GM18511 (cell line): ENCODE results near the gene C1QA.
"Not testable (repeated sequence)": the region's sequence is repeated elsewhere in the genome, so short reads cannot be mapped to it uniquely, and the experiment has no call there.

Source experiments
- ATAC-seq: cut with Tn5 transposase; IDR thresholded peaks from one replicate; pipeline ENCODE4 v1.9.1; 2021; ENCODE audit warnings: mild to moderate bottlenecking, moderate library complexity; ENCODE audit not compliant: unreplicated experiment

The C1QA gene

DNA sequence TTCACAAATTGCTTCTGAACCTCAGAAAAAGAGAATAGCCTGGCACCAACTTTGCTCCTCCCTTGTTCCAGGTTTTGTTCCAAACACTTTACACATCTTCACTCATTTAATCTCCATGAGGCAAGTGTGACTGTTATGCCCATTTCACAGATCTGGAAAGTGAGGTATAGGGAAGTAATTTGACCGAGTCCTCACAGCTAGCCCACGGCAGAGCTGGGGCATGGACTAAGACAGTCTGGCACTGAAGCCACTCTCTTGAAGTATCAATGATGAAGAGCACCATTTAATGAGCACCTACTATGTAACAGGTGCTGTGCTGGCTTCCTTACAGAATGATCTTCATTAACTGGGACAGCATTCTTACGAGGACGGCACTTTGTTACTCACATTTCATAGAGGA is 35.6 kb downstream of the C1QA start:
- no peak for ATAC-seq

DNA sequence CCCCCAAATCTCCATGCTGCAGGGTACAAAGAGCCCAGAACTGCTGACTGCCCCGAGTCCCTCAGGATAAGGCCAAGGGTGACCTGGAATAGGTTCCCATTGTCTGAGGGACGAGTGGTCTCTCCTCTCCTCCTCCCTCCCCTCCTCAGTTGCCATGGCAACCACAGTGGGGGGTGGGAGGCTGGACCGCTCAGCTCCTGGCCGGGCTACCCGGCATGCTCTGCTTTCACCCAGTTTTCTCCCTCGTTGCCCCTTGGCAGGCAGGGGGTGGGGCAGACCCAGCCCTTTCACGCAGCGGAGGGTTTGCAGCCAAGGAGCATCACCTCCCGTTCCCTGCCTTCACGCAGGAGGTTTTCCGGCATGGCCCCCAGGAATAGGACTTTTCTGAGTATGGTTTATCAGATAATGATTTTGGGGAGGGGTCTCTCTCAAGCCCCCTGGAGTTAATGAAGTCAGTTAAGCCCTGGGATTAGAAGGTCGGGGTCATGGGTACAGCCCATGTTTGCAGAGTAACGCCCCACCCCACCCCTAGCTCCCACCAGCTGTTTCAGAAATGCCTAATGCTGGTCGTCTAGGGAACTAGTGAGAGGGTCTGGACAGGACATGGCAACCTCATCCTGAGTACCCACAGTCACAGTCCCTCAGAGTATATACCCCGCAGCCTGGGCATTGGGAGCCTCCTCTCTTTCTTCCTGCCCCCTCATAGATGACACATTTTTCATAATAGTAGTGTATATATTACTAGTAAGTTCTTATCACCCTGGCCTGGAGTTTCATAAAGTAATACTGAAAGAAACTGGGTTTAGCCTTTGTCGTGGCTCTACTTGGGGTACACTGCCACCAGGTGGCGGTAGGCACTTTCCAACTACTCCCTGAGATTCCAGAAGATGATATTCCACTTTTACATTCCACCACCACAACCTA is 37.3 kb downstream of the C1QA start:
- no peak for ATAC-seq

DNA sequence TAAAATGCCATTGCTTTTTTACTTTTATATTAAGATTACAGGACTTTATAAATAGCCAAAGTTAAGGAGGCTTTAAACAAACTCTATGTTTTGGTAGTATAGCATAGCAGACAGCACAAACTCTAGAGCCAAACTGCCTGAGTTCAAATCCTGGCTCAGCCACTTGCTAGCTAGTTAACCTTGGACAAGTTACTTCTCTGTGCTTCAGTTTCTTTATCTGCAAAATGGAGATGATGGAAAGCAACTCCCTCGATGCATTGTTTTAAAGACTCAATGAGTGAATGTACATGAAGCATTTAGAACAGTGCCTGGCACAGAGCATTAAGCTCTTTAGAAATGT is 38.0 kb downstream of the C1QA start:
- no peak for ATAC-seq

DNA sequence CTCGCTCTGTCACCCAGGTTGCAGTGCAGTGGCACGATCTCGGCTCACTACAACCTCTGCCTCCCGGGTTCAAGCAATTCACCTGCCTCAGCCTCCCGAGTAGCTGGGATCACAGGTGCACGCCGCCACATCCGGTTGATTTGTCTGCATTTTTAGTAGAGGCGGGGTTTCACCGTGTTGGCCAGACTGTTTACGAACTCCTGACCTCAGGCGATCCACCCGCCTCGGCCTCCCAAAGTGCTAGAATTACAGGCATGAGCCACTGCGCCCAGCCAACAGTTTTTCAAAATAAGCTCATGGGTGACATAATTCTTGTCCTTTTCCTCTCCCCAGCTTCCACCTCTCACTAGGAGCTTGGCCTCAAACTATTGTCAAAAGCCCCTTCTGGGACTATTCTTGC is 39.7 kb downstream of the C1QA start:
- not testable (repeated sequence) for ATAC-seq

DNA sequence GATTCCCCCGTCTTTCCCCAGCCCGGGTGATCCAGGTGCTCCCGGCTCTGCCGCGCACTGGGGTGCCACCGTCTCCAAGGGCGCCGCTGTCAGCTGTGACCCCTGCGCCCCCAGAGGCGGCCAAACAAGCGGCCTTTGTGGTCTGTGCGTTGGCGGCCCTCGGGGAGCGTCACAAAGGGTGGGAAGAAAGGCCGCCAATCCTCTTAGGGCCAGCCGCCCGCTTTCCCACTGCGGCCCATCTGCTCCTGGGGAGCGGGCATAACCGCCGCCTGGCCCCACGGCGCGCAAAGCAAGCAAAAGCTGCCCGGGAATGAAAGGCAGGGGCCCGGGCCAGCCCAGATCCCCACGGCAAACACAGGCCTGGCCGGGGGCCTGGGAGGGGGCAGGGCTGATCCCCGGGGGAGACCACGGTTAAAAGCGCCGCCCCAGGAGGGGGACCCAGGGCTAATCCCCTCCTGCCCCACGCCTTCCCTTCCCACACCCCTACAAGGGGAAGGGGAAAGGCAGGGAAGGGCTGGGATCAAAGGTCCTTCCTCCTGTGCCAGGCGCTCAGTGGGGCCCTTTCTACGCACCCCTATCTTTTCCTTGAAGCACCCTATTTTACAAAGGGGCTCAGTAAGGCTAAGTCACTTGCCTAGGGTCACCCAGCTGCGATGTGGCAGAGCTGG is 40.6 kb downstream of the C1QA start:
- no peak for ATAC-seq

DNA sequence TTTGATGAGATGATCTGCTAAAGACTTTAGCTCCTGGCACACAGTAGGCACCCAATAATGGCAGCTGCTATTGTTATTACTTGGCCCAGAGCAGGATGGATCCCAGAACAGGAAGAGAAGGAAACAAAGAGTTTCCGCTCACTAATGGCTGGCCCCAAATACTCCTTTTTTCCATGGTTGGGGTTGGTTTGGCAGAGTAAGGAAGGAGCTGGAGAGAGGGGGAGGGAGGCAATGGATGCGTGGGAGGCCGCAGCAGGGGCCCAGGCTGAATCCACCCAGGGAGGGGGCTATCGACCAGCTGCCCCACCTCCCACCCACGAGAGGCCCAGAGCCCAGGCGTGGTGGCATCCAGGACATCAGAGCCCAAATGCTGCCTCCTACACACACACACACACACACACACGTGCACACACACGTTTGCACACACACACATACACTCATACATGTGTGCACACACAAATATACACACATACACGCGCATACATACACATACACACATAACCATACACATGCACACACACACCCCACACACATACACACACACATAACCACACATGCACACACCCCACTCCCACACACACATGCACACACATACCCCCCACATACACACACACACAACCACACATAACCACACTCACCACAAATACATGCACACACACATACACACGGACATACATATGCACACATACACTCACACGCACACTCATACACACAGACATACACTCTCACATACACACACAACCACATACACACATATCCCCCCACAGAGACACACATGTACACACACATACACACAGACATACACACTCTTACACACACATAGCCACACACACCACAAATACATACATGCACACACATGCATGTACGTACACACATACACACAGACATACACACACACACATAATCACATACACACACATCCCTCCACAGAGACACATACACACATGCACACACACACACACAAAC is 41.8 kb downstream of the C1QA start:
- no peak for ATAC-seq

DNA sequence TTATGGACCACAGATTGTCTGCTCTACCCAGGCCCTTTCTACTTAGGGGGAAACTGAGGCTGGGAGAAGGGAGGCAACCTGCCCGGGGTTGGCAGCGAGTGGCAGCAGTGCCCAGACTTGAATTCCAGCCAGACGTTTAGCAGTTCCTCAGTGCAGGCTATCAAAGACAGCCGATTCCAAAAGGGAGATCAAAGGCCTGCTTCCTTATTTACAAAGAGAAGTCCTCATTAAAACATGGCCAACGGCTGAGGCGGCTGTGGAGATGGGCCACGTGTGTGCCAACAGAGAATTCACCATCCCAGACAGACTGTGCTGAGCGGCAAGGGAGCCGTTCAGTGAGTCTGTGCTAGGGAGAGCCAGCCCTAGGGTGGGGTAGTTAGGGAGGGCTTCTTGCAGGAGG is 44.3 kb downstream of the C1QA start:
- ATAC-seq = no peak

DNA sequence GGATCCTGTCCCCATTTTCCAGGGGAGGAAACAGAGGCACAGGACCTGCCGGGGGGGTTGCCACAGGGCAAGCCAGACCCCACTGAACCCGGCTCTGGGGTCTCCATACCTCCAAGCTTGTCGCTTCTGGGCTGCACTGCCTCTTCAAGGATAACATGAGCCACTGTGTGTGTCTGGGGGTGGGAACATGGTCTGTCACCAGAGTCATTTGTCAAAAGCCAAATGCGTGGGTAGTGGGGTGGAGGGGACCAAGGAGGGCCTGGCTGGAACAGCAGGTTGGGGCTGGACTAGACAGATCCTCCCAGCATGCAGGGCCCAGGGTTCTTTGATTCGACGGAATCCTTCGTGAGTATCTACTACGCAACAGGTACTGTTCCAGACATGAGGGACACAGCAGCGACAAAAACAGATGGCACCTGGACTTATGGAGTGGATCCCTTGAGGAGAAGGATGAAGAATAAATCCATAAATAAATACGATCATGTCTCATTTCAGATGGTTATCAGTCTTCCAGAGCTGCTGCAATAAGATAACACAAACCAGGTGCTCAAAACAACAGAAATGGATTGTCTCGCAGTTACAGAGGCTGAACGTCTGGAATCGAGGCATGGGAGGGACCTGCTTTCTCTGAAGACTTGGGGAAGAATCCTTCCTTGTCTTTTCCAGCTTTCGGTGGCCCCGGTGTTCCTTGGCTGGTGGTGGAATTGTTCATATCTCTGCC is 45.3 kb downstream of the C1QA start:
- ATAC-seq = no peak

DNA sequence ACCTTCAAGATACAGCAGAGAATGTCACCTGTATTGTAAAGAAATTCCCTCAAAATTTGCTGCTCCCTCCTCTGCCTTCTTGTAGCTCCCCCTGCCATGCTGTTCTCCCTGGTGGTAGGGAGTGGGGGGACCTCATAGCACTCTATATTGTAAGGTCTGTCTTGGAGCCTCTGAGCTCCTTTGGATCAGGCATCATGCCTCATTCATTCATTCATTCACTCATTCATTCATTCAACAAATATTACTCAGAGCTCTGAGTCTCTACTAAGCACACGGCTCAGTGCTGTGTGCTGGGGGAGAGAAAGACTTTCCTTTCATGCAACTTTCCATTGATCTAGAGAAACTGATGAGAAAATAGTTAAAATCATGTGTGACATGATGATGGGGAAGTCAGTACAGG is 47.1 kb downstream of the C1QA start:
- no peak for ATAC-seq

DNA sequence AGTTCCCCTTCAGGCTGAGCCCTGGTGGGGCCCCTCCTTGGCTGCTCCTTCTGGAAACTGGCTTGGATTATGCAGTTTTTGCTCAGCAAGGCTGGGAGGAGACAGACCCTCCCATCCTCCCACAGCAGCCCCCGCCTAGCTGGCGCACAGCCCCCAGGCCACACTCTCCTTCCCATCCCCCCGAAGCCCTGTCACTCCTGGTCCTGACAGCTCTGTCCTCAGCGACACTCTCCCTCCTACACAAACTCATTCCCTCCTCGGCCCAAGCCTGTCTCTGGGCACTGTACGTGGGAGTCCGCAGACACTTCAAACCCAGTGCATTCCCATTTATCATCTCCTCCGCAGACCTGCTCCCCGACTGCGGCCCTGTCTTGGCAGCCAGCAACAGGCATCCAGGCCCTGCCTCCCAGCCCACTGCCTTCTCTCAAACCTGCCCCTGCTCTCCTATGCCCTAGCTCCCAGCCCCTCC is 49.2 kb downstream of the C1QA start:
- ATAC-seq = no peak

DNA sequence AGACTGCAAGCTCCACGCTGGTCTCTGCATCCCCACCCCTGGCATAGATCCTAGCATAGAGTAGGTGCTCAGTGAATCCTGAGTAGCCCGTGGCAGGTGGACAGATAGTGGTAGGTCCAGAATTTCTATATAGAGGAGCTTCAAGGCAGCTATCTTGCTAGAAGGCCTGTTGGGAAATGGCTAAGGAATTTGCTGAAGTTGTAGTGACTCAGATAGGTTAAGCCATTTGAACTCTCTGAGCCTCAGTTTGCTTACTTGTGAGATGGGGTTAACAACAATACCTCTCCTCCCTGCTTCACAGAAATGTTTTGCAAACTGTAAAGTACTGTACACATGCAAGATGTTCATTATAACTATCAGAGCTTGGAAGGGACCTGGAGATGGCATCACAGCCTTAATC is 50.8 kb downstream of the C1QA start:
- ATAC-seq = no peak

DNA sequence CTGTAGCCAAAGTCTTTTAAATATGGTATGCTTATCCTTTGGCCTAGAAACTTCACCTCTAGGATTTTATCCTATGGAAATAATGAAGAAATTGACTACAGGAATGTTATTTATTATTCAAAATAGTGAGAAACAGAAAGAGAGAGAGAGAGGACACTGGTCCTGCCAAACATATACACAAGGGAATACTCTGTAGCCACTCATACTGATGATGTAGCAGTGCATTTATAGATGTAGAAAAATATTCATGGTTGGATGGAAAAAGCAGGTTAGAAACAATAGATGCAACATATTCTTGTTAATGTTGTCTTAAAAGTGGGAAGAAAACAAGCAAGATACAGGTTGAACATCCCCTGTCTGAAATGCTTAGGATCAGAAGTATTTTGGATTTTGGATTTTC is 52.0 kb downstream of the C1QA start:
- no peak for ATAC-seq
